ENCODE measurements around the gene LCNL1.
A peak's percentile ranks its signal among the peaks of the same experiment; 100 is the strongest.
"Not testable (repeated sequence)": the region's sequence is repeated elsewhere in the genome, so short reads cannot be mapped to it uniquely, and the experiment has no call there.

LCNL1 gene

GRCh38 chr9:136995362-136995761, 12.6 kb downstream of the LCNL1 start:
- DNase-seq: no peak

GRCh38 chr9:136995772-136996311, 13.0 kb downstream of the LCNL1 start:
- no peak for DNase-seq

- DNase-seq: peak; percentile 48 to 49
These were observed 13.8 kb downstream of the LCNL1 start, which contains the start of gene CLIC3 for GRCh38 chr9:136996361-136997292. CLIC3 (minus strand) TSS chr9:136996568; CDS start chr9:136996543, 25 bp downstream.

GRCh38 chr9:136997371-136997770, 14.6 kb downstream of the LCNL1 start:
- DNase-seq: no peak

- DNase-seq: no peak
These were observed 15.0 kb downstream of the LCNL1 start for GRCh38 chr9:136997830-136998234.

- DNase-seq: no peak
These were observed 17.6 kb downstream of the LCNL1 start for GRCh38 chr9:137000177-137000930.

- no peak for DNase-seq
These were observed 19.3 kb downstream of the LCNL1 start for GRCh38 chr9:137001857-137002645.

GRCh38 chr9:137002646-137003041, 19.9 kb downstream of the LCNL1 start:
- DNase-seq: no peak

GRCh38 chr9:137004285-137004684, 21.5 kb downstream of the LCNL1 start:
- DNase-seq: not testable (repeated sequence)

- DNase-seq: no peak
These were observed 23.6 kb downstream of the LCNL1 start for GRCh38 chr9:137006116-137007003.

GRCh38 chr9:137007108-137007815, 24.5 kb downstream of the LCNL1 start:
- DNase-seq: no peak

- no peak for DNase-seq
These were observed 25.1 kb downstream of the LCNL1 start for GRCh38 chr9:137007816-137008270.

- no peak for DNase-seq
These were observed 25.5 kb downstream of the LCNL1 start for GRCh38 chr9:137008312-137008711.

GRCh38 chr9:137009217-137009616, 26.4 kb downstream of the LCNL1 start:
- DNase-seq: no peak

- DNase-seq: no peak
These were observed 27.3 kb downstream of the LCNL1 start for GRCh38 chr9:137009938-137010732.

GRCh38 chr9:137011156-137011555, 28.4 kb downstream of the LCNL1 start:
- no peak for DNase-seq

- no peak for DNase-seq
These were observed 29.3 kb downstream of the LCNL1 start for GRCh38 chr9:137011907-137012675.

GRCh38 chr9:137012694-137013570, 30.1 kb downstream of the LCNL1 start:
- no peak for DNase-seq

Measured in stimulated activated CD4-positive, alpha-beta T cell treated with anti-CD3 and anti-CD28 coated beads, Interleukin-2, amount 100 ng/mL, for 24 hours (primary cell).